MCF 10A (cell line): ENCODE results near the gene MAEL. TPM values are rescaled to one million over a fixed set of nuclear protein-coding genes. Genes with fewer than 3 reads are reported as not detected.
A peak's percentile ranks its signal among the peaks of the same experiment; 100 is the strongest.
"Not testable (repeated sequence)": the region's sequence is repeated elsewhere in the genome, so short reads cannot be mapped to it uniquely, and the experiment has no call there.

ENCODE experiments used
- BruUV-seq: library from RNA; stranded (reverse); fragments of 400-500 nt; replicated peaks from 2 replicates; lab custom pipeline; 2021; lab: Mats Ljungman, UMichigan
- CTCF ChIA-PET: fragments of 300-600 bp; sonication (Branson Sonifier 250); formaldehyde crosslinking; extraction: SDS; loops from one replicate; lab custom pipeline; 2021; ENCODE audit warnings: antibody characterized with exemption, inconsistent platforms; lab: Yijun Ruan, JAX
- POLR2A ChIA-PET: fragments of 300-600, 350-650 bp; sonication (Branson Sonifier 250); formaldehyde crosslinking; extraction: SDS; loops from one replicate; lab custom pipeline; 2020; ENCODE audit warnings: antibody characterized with exemption, inconsistent platforms; lab: Yijun Ruan, JAX
- DNase-seq: peaks from one replicate; pipeline ENCODE4 v3.0.0-alpha.2; 2018; ENCODE audit not compliant: unreplicated experiment
- H3K27ac Mint-ChIP-seq: one replicate; pipeline ENCODE4 v1.8.0; 2022; ENCODE audit warnings: mild to moderate bottlenecking, low read depth, mixed read lengths; ENCODE audit not compliant: unreplicated experiment
- H3K27me3 Mint-ChIP-seq: one replicate; pipeline ENCODE4 v1.8.0; 2022; ENCODE audit warnings: mixed read lengths; ENCODE audit not compliant: insufficient read depth, unreplicated experiment
- H3K36me3 Mint-ChIP-seq: one replicate; pipeline ENCODE4 v1.8.0; 2022; ENCODE audit warnings: mild to moderate bottlenecking, moderate library complexity, mixed read lengths; ENCODE audit not compliant: insufficient read depth, unreplicated experiment
- H3K4me1 Mint-ChIP-seq: one replicate; pipeline ENCODE4 v1.8.0; 2022; ENCODE audit warnings: mixed read lengths; ENCODE audit not compliant: insufficient read depth, unreplicated experiment
- H3K4me3 Mint-ChIP-seq: one replicate; pipeline ENCODE4 v1.8.0; 2022; ENCODE audit warnings: mild to moderate bottlenecking, moderate library complexity, mixed read lengths; ENCODE audit not compliant: unreplicated experiment
- H3K9me3 Mint-ChIP-seq: one replicate; pipeline ENCODE4 v1.8.0; 2022; ENCODE audit warnings: mixed read lengths; ENCODE audit not compliant: unreplicated experiment
- CTCF ChIP-seq: fragments of 200-600 bp; IDR thresholded peaks from one replicate; pipeline ENCODE4 v1.8.0; 2022; ENCODE audit warnings: antibody characterized with exemption, mild to moderate bottlenecking; ENCODE audit not compliant: unreplicated experiment
- intact Hi-C: fragments of 100-400 bp; cut with micrococcal nuclease; formaldehyde crosslinking; loops from 2 replicates; pipeline ENCODE4 v1.14.1; 2022
- total RNA-seq: library from RNA; stranded (reverse); gene quantifications from 2 replicates; pipeline ENCODE4 v1.2.3, GENCODE V29; 2022

MAEL gene
- total RNA-seq, 1 experiment from 2014 or later = not detected

GRCh38 chr1:167013108-167013929, 24.2 kb downstream of the MAEL start:
- H3K4me1 Mint-ChIP-seq = no peaks in the 10 kb centered on the region
- intact Hi-C loops = no loop called here
- peaks cover 61% of the 10 kb centered on the region for H3K27me3 Mint-ChIP-seq
- BruUV-seq = no TSS peak
- H3K4me3 Mint-ChIP-seq = no peak overlapping the region
- no peak for TF ChIP-seq CTCF
- ChIA-PET CTCF (interaction anchor here (0.6 to 1.4 kb wide), 4 partner anchors 10 to 47 kb away, joined by 3 to 4 read pairs (median 3); no protein-coding TSS in a partner anchor), POLR2A (no interaction called here)
- no peaks in the 10 kb centered on the region for H3K36me3 Mint-ChIP-seq
- peak; percentile 9 for DNase-seq
- no peaks in the 10 kb centered on the region for H3K9me3 Mint-ChIP-seq
- H3K27ac Mint-ChIP-seq = no peak overlapping the region

- no peaks in the 10 kb centered on the region for H3K36me3 Mint-ChIP-seq
- H3K4me1 Mint-ChIP-seq = no peaks in the 10 kb centered on the region
- DNase-seq = peak; percentile 9
- TF ChIP-seq CTCF = no peak
- H3K27me3 Mint-ChIP-seq = peaks cover 32% of the 10 kb centered on the region
- no peak overlapping the region for H3K27ac Mint-ChIP-seq
- ChIA-PET CTCF (interaction anchor here (0.6 kb wide), 1 partner anchor 177 kb away, joined by 4 read pairs; no protein-coding TSS in a partner anchor), POLR2A (no interaction called here)
- intact Hi-C loops = no loop called here
- no peaks in the 10 kb centered on the region for H3K9me3 Mint-ChIP-seq
- BruUV-seq = no TSS peak
- H3K4me3 Mint-ChIP-seq = no peak overlapping the region
These were observed 27.1 kb downstream of the MAEL start for GRCh38 chr1:167016100-167016750.

- POLR2A ChIA-PET = no interaction called here
- Mint-ChIP-seq H3K9me3 (peaks cover 7% of the 10 kb centered on the region), H3K36me3 (no peaks in the 10 kb centered on the region), H3K4me1 (no peaks in the 10 kb centered on the region), H3K4me3 (no peak overlapping the region), H3K27ac (no peak overlapping the region), H3K27me3 (peaks cover 23% of the 10 kb centered on the region)
- no peak for DNase-seq
- no TSS peak for BruUV-seq
- TF ChIP-seq CTCF = no peak
- intact Hi-C loops = no loop called here
- CTCF ChIA-PET = interaction anchor here (0.7 to 1.6 kb wide), 5 partner anchors 9 to 112 kb away, joined by 3 to 6 read pairs (median 5); no protein-coding TSS in a partner anchor
These were observed 33.3 kb downstream of the MAEL start for GRCh38 chr1:167022384-167022783.

- H3K27ac Mint-ChIP-seq, H3K9me3 Mint-ChIP-seq, intact Hi-C loops, CTCF ChIA-PET, H3K4me1 Mint-ChIP-seq, H3K4me3 Mint-ChIP-seq, BruUV-seq, H3K36me3 Mint-ChIP-seq, POLR2A ChIA-PET, DNase-seq: not testable (repeated sequence)
- peaks cover 70% of the 10 kb centered on the region for H3K27me3 Mint-ChIP-seq
These were observed 40.5 kb downstream of the MAEL start for GRCh38 chr1:167029553-167029952.
